K562 (cell line): Measurements from ENCODE around the gene ARL6IP1. TPM values are rescaled to one million over a fixed set of nuclear protein-coding genes. Genes with fewer than 3 reads are reported as not detected.

Experiments used
- ATAC-seq: fragments of 200-7000 bp; cut with Tn5 transposase; 3 replicates; pipeline ENCODE4 v1.9.1; 2020; ENCODE audit warnings: moderate library complexity
- BruUV-seq: library from RNA; stranded (reverse); fragments of 400-500 nt; replicated peaks from 2 replicates; lab custom pipeline; 2021; lab: Mats Ljungman, UMichigan
- CTCF ChIA-PET: fragments of 300-600 bp; formaldehyde crosslinking; extraction: SDS; loops from one replicate; lab custom pipeline; 2021; ENCODE audit warnings: low intra/inter-chr PET ratio; lab: Yijun Ruan, JAX
- POLR2A ChIA-PET: fragments of 300-600, 350-650 bp; sonication (Branson Sonifier 250); formaldehyde crosslinking; extraction: SDS; loops from one replicate; lab custom pipeline; 2021; ENCODE audit warnings: antibody characterized with exemption, inconsistent platforms; lab: Yijun Ruan, JAX
- DNase-seq, 4 experiments: peaks; one replicate each; pipeline versions ENCODE4 v3.0.0 to v3.0.0-alpha.2; 2011 to 2018; ENCODE audit warnings: low spot score in 3 of 4, mixed read lengths in 3 of 4; ENCODE audit errors: extremely low read depth in 1 of 4
- FAIRE-seq: peaks from 2 replicates; lab custom pipeline; 2011; peaks lifted over from hg19 to GRCh38; lab: Jason Lieb, UNC
- H2AFZ ChIP-seq: 2 replicates; pipeline ENCODE4 v1.6.0; 2011; ENCODE audit warnings: low read depth, low read length, control low read depth, inconsistent platforms
- H3K27ac ChIP-seq: fragments of 200-600 bp; 3 replicates; pipeline ENCODE4 v1.8.0; 2011; ENCODE audit warnings: low read depth, mild to moderate bottlenecking, control low read depth, inconsistent platforms, low read length, moderate library complexity, mixed read lengths; ENCODE audit errors: extremely low read depth
- H3K27me3 ChIP-seq, 2 experiments: fragments of 300-600 bp in 1 of 2; 2 replicates in 1 of 2; 3 replicates in 1 of 2; pipeline versions ENCODE4 v1.6.0 to v1.8.0; 2011; ENCODE audit warnings: inconsistent platforms in 2 of 2, low read length in 2 of 2, mild to moderate bottlenecking in 1 of 2, mixed read lengths in 1 of 2, moderate library complexity in 1 of 2; ENCODE audit not compliant: control insufficient read depth in 2 of 2, insufficient read depth in 2 of 2
- H3K36me3 ChIP-seq: fragments of 300-600 bp; 3 replicates; pipeline ENCODE4 v1.8.0; 2011; ENCODE audit warnings: mild to moderate bottlenecking, low read length, inconsistent platforms; ENCODE audit not compliant: control insufficient read depth, insufficient read depth
- H3K4me1 ChIP-seq, 2 experiments: fragments of 200-600 bp in 1 of 2; replicated peaks in 1 of 2; 2 replicates in 1 of 2; 3 replicates in 1 of 2; pipeline versions ENCODE4 v1.5.1 to v1.8.0; 2011; ENCODE audit warnings: inconsistent platforms in 2 of 2, low read length in 2 of 2, mild to moderate bottlenecking in 1 of 2, mixed read lengths in 1 of 2, moderate library complexity in 1 of 2; ENCODE audit not compliant: control insufficient read depth in 2 of 2, insufficient read depth in 2 of 2
- H3K4me2 ChIP-seq: 2 replicates; pipeline ENCODE4 v1.6.1; 2011; ENCODE audit warnings: low read length, control low read depth, inconsistent platforms, mixed read lengths; ENCODE audit not compliant: insufficient read depth
- H3K4me3 ChIP-seq: fragments of 200-600 bp; sonication (generic), shearing (Covaris generic); 2 replicates; pipeline ENCODE4 v1.5.1; 2016; ENCODE audit warnings: control low read depth, inconsistent platforms
- H3K79me2 ChIP-seq: fragments of 200-600 bp; 3 replicates; pipeline ENCODE4 v1.8.0; 2011; ENCODE audit warnings: low read length, inconsistent platforms; ENCODE audit not compliant: control insufficient read depth, insufficient read depth
- H3K9ac ChIP-seq, 2 experiments: 2 replicates each; pipeline versions ENCODE4 v1.6.0 to v1.6.1; 2011; ENCODE audit warnings: low read depth in 2 of 2, low read length in 2 of 2, control low read depth in 1 of 2, inconsistent platforms in 1 of 2, mild to moderate bottlenecking in 1 of 2, mixed read lengths in 1 of 2; ENCODE audit not compliant: insufficient read depth in 1 of 2
- H3K9me1 ChIP-seq: one replicate; pipeline ENCODE4 v1.6.0; 2011; ENCODE audit warnings: inconsistent platforms, mild to moderate bottlenecking, low read length, moderate library complexity; ENCODE audit not compliant: control insufficient read depth, insufficient read depth
- H3K9me3 ChIP-seq: replicated peaks from 2 replicates; pipeline ENCODE4 v1.5.1; 2011; ENCODE audit warnings: low read depth, low read length, inconsistent platforms; ENCODE audit not compliant: control insufficient read depth, insufficient read depth
- H4K20me1 ChIP-seq: replicated peaks from 2 replicates; pipeline ENCODE4 v1.6.1; 2011; ENCODE audit warnings: low read length, inconsistent platforms, mixed read lengths; ENCODE audit not compliant: control insufficient read depth, insufficient read depth
- ELF4 ChIP-seq: fragments of 450-650 bp; formaldehyde crosslinking; IDR thresholded peaks from 2 replicates; pipeline ENCODE4 v1.4.0; 2022; ENCODE audit warnings: missing genetic modification characterization
- EP400 ChIP-seq: fragments of 450-650 bp; IDR thresholded peaks from 2 replicates; pipeline ENCODE4 v1.6.1; 2017; ENCODE audit warnings: antibody characterized with exemption, mild to moderate bottlenecking, moderate library complexity
- ID3 ChIP-seq, 2 experiments: fragments of 250-450 bp in 1 of 2; fragments of 450-650 bp in 1 of 2; sonication (Bioruptor Pico) in 1 of 2; IDR thresholded peaks; 2 replicates each; pipeline versions ENCODE4 v1.6.1 to v1.8.0; 2016 to 2021; ENCODE audit warnings: mild to moderate bottlenecking in 2 of 2, moderate library complexity in 2 of 2, missing compliant biosample characterization in 1 of 2, missing genetic modification characterization in 1 of 2
- IRF1 ChIP-seq: sonication (generic); formaldehyde crosslinking; IDR thresholded peaks from 2 replicates; pipeline ENCODE4 v1.8.0; 2022; ENCODE audit warnings: missing genetic modification reagents, mild to moderate bottlenecking, borderline replicate concordance
- NR4A1 ChIP-seq, 2 experiments: fragments of 250-450 bp in 1 of 2; fragments of 450-650 bp in 1 of 2; sonication (Bioruptor Pico) in 1 of 2; IDR thresholded peaks; 2 replicates each; pipeline versions ENCODE4 v1.4.0 to v1.6.1; 2016 to 2020; ENCODE audit warnings: mild to moderate bottlenecking in 2 of 2, missing compliant biosample characterization in 1 of 2, missing genetic modification characterization in 1 of 2, moderate library complexity in 1 of 2
- PATZ1 ChIP-seq: fragments of 250-450 bp; sonication (Bioruptor Pico); IDR thresholded peaks from 2 replicates; pipeline ENCODE4 v1.5.0; 2020; ENCODE audit warnings: mild to moderate bottlenecking, borderline replicate concordance
- PRPF4 ChIP-seq: fragments of 200-400 bp; formaldehyde crosslinking; IDR thresholded peaks from one replicate; pipeline ENCODE4 v1.6.1; 2017; ENCODE audit warnings: low read length, low read depth, mild to moderate bottlenecking; ENCODE audit not compliant: insufficient read depth, poor library complexity, severe bottlenecking
- SREBF2 ChIP-seq: sonication (generic); formaldehyde crosslinking; IDR thresholded peaks from 2 replicates; pipeline ENCODE4 v1.4.0; 2020; ENCODE audit warnings: mild to moderate bottlenecking, missing genetic modification reagents
- SRSF1 ChIP-seq: fragments of 200-400 bp; formaldehyde crosslinking; IDR thresholded peaks from 2 replicates; pipeline ENCODE4 v1.6.1; 2017; ENCODE audit warnings: mild to moderate bottlenecking, low read depth, low read length, moderate library complexity
- ZNF143 ChIP-seq: sonication (generic); formaldehyde crosslinking; IDR thresholded peaks from 2 replicates; pipeline ENCODE4 v1.9.0; 2022; ENCODE audit warnings: mild to moderate bottlenecking, missing genetic modification reagents
- WGBS: fragments of 100-300 bp; shearing (Covaris generic); methylation state at CpG from one replicate; pipeline ENCODE4 v1.1.6; 2016; ENCODE audit warnings: low coverage, mixed read lengths; ENCODE audit not compliant: insufficient coverage; ENCODE audit errors: missing lambda C conversion rate; 5-methylcytosine and 5-hydroxymethylcytosine counted together
- in situ Hi-C: fragments of 300-500 bp; cut with MboI; formaldehyde crosslinking; loops from 4 replicates; pipeline ENCODE4 v1.15.0; 2018; ENCODE audit warnings: inconsistent platforms, mixed read lengths
- intact Hi-C: fragments of 100-400 bp; cut with micrococcal nuclease; formaldehyde crosslinking; loops from 2 replicates; pipeline ENCODE4 v1.14.2; 2022
- polyA plus RNA-seq, 8 experiments: library from polyadenylated mRNA; depleted of rRNA in 4 of 8; stranded (reverse) in 5 of 8; unstranded in 3 of 8; fragments of >200 nt; fragmentation: Nextera tagmentation in 2 of 8; fragmentation: Illumina TruSeq in 1 of 8; extraction: Ambion mirVana in 2 of 8; extraction: Trizol in 1 of 8; gene quantifications; 2 replicates each; pipeline versions ENCODE4 v1.2.1 to v1.2.3, GENCODE V29; 2011 to 2014; ENCODE audit warnings: inconsistent platforms in 1 of 8, missing spikeins in 1 of 8
- total RNA-seq, 7 experiments: library from RNA; depleted of rRNA in 6 of 7; stranded (reverse); fragments of >200 nt in 6 of 7; fragmentation: Illumina TruSeq in 2 of 7; extraction: Trizol in 2 of 7; gene quantifications; 2 replicates each; pipeline versions ENCODE4 v1.2.1 to v1.2.3, GENCODE V29; 2011 to 2021; ENCODE audit warnings: low replicate concordance in 1 of 7

The ARL6IP1 gene
- total and polyA plus RNA-seq, 9 of the 15 experiments (the other 6 are each of a cell fraction or from before 2014, with no cell fraction given), result 102 to 391 (median 162) TPM

GRCh38 chr16:18789850-18790706, 11.3 kb downstream of the ARL6IP1 start, which contains the start of gene RPS15A (continued):
- TF ChIP-seq PRPF4 (peak; percentile 82), ZNF143 (CRISPR knock-in tag) (peak; percentile 81), ELF4 (CRISPR knock-in tag) (0 out of 2 replicates have a peak, but pooled peaks have one; percentile 13)

GRCh38 chr16:18789515-18789849, 11.9 kb downstream of the ARL6IP1 start:
- H3K9me1 ChIP-seq, result no peaks in the 10 kb centered on the region
- H2AFZ ChIP-seq, result no peak overlapping the region
- peaks cover 87% of the 10 kb centered on the region for H3K36me3 ChIP-seq
- ChIA-PET CTCF (no interaction called here), POLR2A (interaction anchor here (0.7 to 11.9 kb wide), 12 partner anchors 10 to 305 kb away, joined by 3 to 342 read pairs (median 4); partner anchors contain the start of genes ARL6IP1 and SMG1)
- peak overlapping the region; percentile 99 for H3K4me3 ChIP-seq
- in situ Hi-C loops (no loop called here), intact Hi-C loops (no loop called here)
- peaks cover 14% of the 10 kb centered on the region in 2 experiments; a peak in 4 of 5 replicates for H3K4me1 ChIP-seq
- peaks cover 53% of the 10 kb centered on the region for H4K20me1 ChIP-seq
- BruUV-seq, result no TSS peak
- no peaks in the 10 kb centered on the region for H3K27me3 ChIP-seq
- WGBS, result 0% methylated on average over 5 of the region's 5 CpGs
- H3K9ac ChIP-seq, result peak overlapping the region; percentile 99 to 100
- ATAC-seq, result no peak
- H3K27ac ChIP-seq, result peak overlapping the region; percentile 89
- no peak for DNase-seq
- no peak for FAIRE-seq
- peak overlapping the region; percentile 99 for H3K4me2 ChIP-seq
- H3K9me3 ChIP-seq, result no peaks in the 10 kb centered on the region
- H3K79me2 ChIP-seq, result peaks cover 59% of the 10 kb centered on the region
- TF ChIP-seq EP400, result no peak
- no peak for TF ChIP-seq PATZ1 (CRISPR knock-in tag)
- no peak for TF ChIP-seq SRSF1
- no peak for TF ChIP-seq SREBF2 (CRISPR knock-in tag)
- no peak for TF ChIP-seq NR4A1 (CRISPR knock-in tag; IDR thresholded peaks at IDR 0.05)
- no peak for TF ChIP-seq NR4A1 (tag; IDR thresholded peaks at IDR 0.05)
- TF ChIP-seq IRF1 (CRISPR knock-in tag), result 0 out of 2 replicates have a peak, but pooled peaks have one; percentile 23
- TF ChIP-seq ID3 (CRISPR knock-in tag; IDR thresholded peaks at IDR 0.05), result no peak
- no peak for TF ChIP-seq ID3 (tag; IDR thresholded peaks at IDR 0.05)
